K562 (cell line): ENCODE measurements around the gene LPIN2. TPM values are rescaled to one million over a fixed set of nuclear protein-coding genes. Genes with fewer than 3 reads are reported as not detected.

Experiments
- ATAC-seq: fragments of 200-7000 bp; cut with Tn5 transposase; 3 replicates; pipeline ENCODE4 v1.9.1; 2020; ENCODE audit warnings: moderate library complexity
- BruUV-seq: library from RNA; stranded (reverse); fragments of 400-500 nt; replicated peaks from 2 replicates; lab custom pipeline; 2021; lab: Mats Ljungman, UMichigan
- CTCF ChIA-PET: fragments of 300-600 bp; formaldehyde crosslinking; extraction: SDS; loops from one replicate; lab custom pipeline; 2021; ENCODE audit warnings: low intra/inter-chr PET ratio; lab: Yijun Ruan, JAX
- POLR2A ChIA-PET: fragments of 300-600, 350-650 bp; sonication (Branson Sonifier 250); formaldehyde crosslinking; extraction: SDS; loops from one replicate; lab custom pipeline; 2021; ENCODE audit warnings: antibody characterized with exemption, inconsistent platforms; lab: Yijun Ruan, JAX
- DNase-seq, 4 experiments: peaks; one replicate each; pipeline versions ENCODE4 v3.0.0 to v3.0.0-alpha.2; 2011 to 2018; ENCODE audit warnings: low spot score in 3 of 4, mixed read lengths in 3 of 4; ENCODE audit errors: extremely low read depth in 1 of 4
- FAIRE-seq: peaks from 2 replicates; lab custom pipeline; 2011; peaks lifted over from hg19 to GRCh38; lab: Jason Lieb, UNC
- H2AFZ ChIP-seq: 2 replicates; pipeline ENCODE4 v1.6.0; 2011; ENCODE audit warnings: low read depth, low read length, control low read depth, inconsistent platforms
- H3K27ac ChIP-seq: fragments of 200-600 bp; 3 replicates; pipeline ENCODE4 v1.8.0; 2011; ENCODE audit warnings: low read depth, mild to moderate bottlenecking, control low read depth, inconsistent platforms, low read length, moderate library complexity, mixed read lengths; ENCODE audit errors: extremely low read depth
- H3K27me3 ChIP-seq, 2 experiments: fragments of 300-600 bp in 1 of 2; 2 replicates in 1 of 2; 3 replicates in 1 of 2; pipeline versions ENCODE4 v1.6.0 to v1.8.0; 2011; ENCODE audit warnings: inconsistent platforms in 2 of 2, low read length in 2 of 2, mild to moderate bottlenecking in 1 of 2, mixed read lengths in 1 of 2, moderate library complexity in 1 of 2; ENCODE audit not compliant: control insufficient read depth in 2 of 2, insufficient read depth in 2 of 2
- H3K36me3 ChIP-seq: fragments of 300-600 bp; 3 replicates; pipeline ENCODE4 v1.8.0; 2011; ENCODE audit warnings: mild to moderate bottlenecking, low read length, inconsistent platforms; ENCODE audit not compliant: control insufficient read depth, insufficient read depth
- H3K4me1 ChIP-seq, 2 experiments: fragments of 200-600 bp in 1 of 2; replicated peaks in 1 of 2; 2 replicates in 1 of 2; 3 replicates in 1 of 2; pipeline versions ENCODE4 v1.5.1 to v1.8.0; 2011; ENCODE audit warnings: inconsistent platforms in 2 of 2, low read length in 2 of 2, mild to moderate bottlenecking in 1 of 2, mixed read lengths in 1 of 2, moderate library complexity in 1 of 2; ENCODE audit not compliant: control insufficient read depth in 2 of 2, insufficient read depth in 2 of 2
- H3K4me2 ChIP-seq: 2 replicates; pipeline ENCODE4 v1.6.1; 2011; ENCODE audit warnings: low read length, control low read depth, inconsistent platforms, mixed read lengths; ENCODE audit not compliant: insufficient read depth
- H3K4me3 ChIP-seq: fragments of 200-600 bp; sonication (generic), shearing (Covaris generic); 2 replicates; pipeline ENCODE4 v1.5.1; 2016; ENCODE audit warnings: control low read depth, inconsistent platforms
- H3K79me2 ChIP-seq: fragments of 200-600 bp; 3 replicates; pipeline ENCODE4 v1.8.0; 2011; ENCODE audit warnings: low read length, inconsistent platforms; ENCODE audit not compliant: control insufficient read depth, insufficient read depth
- H3K9ac ChIP-seq, 2 experiments: 2 replicates each; pipeline versions ENCODE4 v1.6.0 to v1.6.1; 2011; ENCODE audit warnings: low read depth in 2 of 2, low read length in 2 of 2, control low read depth in 1 of 2, inconsistent platforms in 1 of 2, mild to moderate bottlenecking in 1 of 2, mixed read lengths in 1 of 2; ENCODE audit not compliant: insufficient read depth in 1 of 2
- H3K9me1 ChIP-seq: one replicate; pipeline ENCODE4 v1.6.0; 2011; ENCODE audit warnings: inconsistent platforms, mild to moderate bottlenecking, low read length, moderate library complexity; ENCODE audit not compliant: control insufficient read depth, insufficient read depth
- H3K9me3 ChIP-seq: replicated peaks from 2 replicates; pipeline ENCODE4 v1.5.1; 2011; ENCODE audit warnings: low read depth, low read length, inconsistent platforms; ENCODE audit not compliant: control insufficient read depth, insufficient read depth
- H4K20me1 ChIP-seq: replicated peaks from 2 replicates; pipeline ENCODE4 v1.6.1; 2011; ENCODE audit warnings: low read length, inconsistent platforms, mixed read lengths; ENCODE audit not compliant: control insufficient read depth, insufficient read depth
- BHLHE40 ChIP-seq: IDR thresholded peaks from 2 replicates; pipeline ENCODE4 v1.6.1; 2011; ENCODE audit warnings: low read length, improper control_type of control experiment
- CBX3 ChIP-seq, 2 experiments: IDR thresholded peaks; 1 replicate in 1 of 2; 2 replicates in 1 of 2; pipeline ENCODE4 v1.6.1; 2012; ENCODE audit warnings: inconsistent platforms in 2 of 2, low read length in 2 of 2, borderline replicate concordance in 1 of 2, control low read depth in 1 of 2
- DNMT1 ChIP-seq: fragments of 450-650 bp; IDR thresholded peaks from 2 replicates; pipeline ENCODE4 v1.6.1; 2016; ENCODE audit warnings: antibody characterized with exemption, mild to moderate bottlenecking
- FOXK1 ChIP-seq: sonication (generic); formaldehyde crosslinking; IDR thresholded peaks from 2 replicates; pipeline ENCODE4 v1.8.0; 2022; ENCODE audit warnings: missing genetic modification reagents, mild to moderate bottlenecking, borderline replicate concordance
- RBM25 ChIP-seq: fragments of 200-400 bp; formaldehyde crosslinking; IDR thresholded peaks from 2 replicates; pipeline ENCODE4 v1.6.1; 2018; ENCODE audit warnings: low read length, low read depth, moderate library complexity; ENCODE audit not compliant: severe bottlenecking
- SMARCA5 ChIP-seq: fragments of 450-650 bp; IDR thresholded peaks from 2 replicates; pipeline ENCODE4 v1.6.1; 2016
- TRIM24 ChIP-seq, 2 experiments: fragments of 450-650 bp; IDR thresholded peaks; 2 replicates each; pipeline ENCODE4 v1.6.1; 2016
- TRIM28 ChIP-seq: fragments of 450-650 bp; IDR thresholded peaks from 2 replicates; pipeline ENCODE4 v1.6.1; 2017
- ZNF175 ChIP-seq: fragments of 200-800 bp; sonication (Bioruptor generic); IDR thresholded peaks from 2 replicates; pipeline ENCODE4 v1.6.1; 2016; ENCODE audit warnings: low read depth, mild to moderate bottlenecking, missing genetic modification characterization, missing compliant biosample characterization
- WGBS: fragments of 100-300 bp; shearing (Covaris generic); methylation state at CpG from one replicate; pipeline ENCODE4 v1.1.6; 2016; ENCODE audit warnings: low coverage, mixed read lengths; ENCODE audit not compliant: insufficient coverage; ENCODE audit errors: missing lambda C conversion rate; 5-methylcytosine and 5-hydroxymethylcytosine counted together
- in situ Hi-C: fragments of 300-500 bp; cut with MboI; formaldehyde crosslinking; loops from 4 replicates; pipeline ENCODE4 v1.15.0; 2018; ENCODE audit warnings: inconsistent platforms, mixed read lengths
- intact Hi-C: fragments of 100-400 bp; cut with micrococcal nuclease; formaldehyde crosslinking; loops from 2 replicates; pipeline ENCODE4 v1.14.2; 2022
- polyA plus RNA-seq, 8 experiments: library from polyadenylated mRNA; depleted of rRNA in 4 of 8; stranded (reverse) in 5 of 8; unstranded in 3 of 8; fragments of >200 nt; fragmentation: Nextera tagmentation in 2 of 8; fragmentation: Illumina TruSeq in 1 of 8; extraction: Ambion mirVana in 2 of 8; extraction: Trizol in 1 of 8; gene quantifications; 2 replicates each; pipeline versions ENCODE4 v1.2.1 to v1.2.3, GENCODE V29; 2011 to 2014; ENCODE audit warnings: inconsistent platforms in 1 of 8, missing spikeins in 1 of 8
- total RNA-seq, 7 experiments: library from RNA; depleted of rRNA in 6 of 7; stranded (reverse); fragments of >200 nt in 6 of 7; fragmentation: Illumina TruSeq in 2 of 7; extraction: Trizol in 2 of 7; gene quantifications; 2 replicates each; pipeline versions ENCODE4 v1.2.1 to v1.2.3, GENCODE V29; 2011 to 2021; ENCODE audit warnings: low replicate concordance in 1 of 7
- TF ChIP-seq, protein P1 (sequence below): fragments of 250-450 bp; sonication (Bioruptor Pico); IDR thresholded peaks from 2 replicates; pipeline ENCODE4 v1.4.0; 2020; ENCODE audit warnings: mild to moderate bottlenecking, moderate library complexity
- TF ChIP-seq, protein P2 (sequence below): fragments of 450-650 bp; formaldehyde crosslinking; IDR thresholded peaks from 2 replicates; pipeline ENCODE4 v1.4.0; 2022; ENCODE audit warnings: missing genetic modification characterization
- TF ChIP-seq, protein P3 (sequence below): fragments of 450-650 bp; IDR thresholded peaks from 2 replicates; pipeline ENCODE4 v1.6.1; 2018; ENCODE audit warnings: mild to moderate bottlenecking, low read depth; ENCODE audit not compliant: partially characterized antibody

Gene LPIN2
- total and polyA plus RNA-seq, 9 of the 15 experiments (the other 6 are each of a cell fraction or from before 2014, with no cell fraction given) = 5.2 to 34.8 (median 24.6) TPM

DNA sequence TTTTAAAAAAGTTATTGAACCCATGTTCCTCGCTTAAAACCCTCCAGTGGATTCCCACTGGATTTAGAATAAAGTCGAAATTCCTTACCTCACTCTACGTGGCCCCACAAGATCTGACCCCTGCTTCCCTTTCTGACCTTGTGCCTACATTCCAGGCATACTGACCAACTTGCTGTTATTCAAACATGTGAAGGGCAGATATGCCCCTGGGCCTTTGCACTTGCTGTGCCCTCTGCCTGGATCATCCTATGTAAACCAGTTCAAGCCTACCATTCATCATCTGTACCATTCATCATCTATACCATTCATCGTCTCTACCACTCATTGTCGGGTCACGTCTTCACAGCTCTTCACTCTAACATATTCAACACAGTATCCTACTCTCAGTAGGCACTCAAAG, 41.3 kb upstream of the LPIN2 start (continued):
- TF ChIP-seq, protein P1, sequence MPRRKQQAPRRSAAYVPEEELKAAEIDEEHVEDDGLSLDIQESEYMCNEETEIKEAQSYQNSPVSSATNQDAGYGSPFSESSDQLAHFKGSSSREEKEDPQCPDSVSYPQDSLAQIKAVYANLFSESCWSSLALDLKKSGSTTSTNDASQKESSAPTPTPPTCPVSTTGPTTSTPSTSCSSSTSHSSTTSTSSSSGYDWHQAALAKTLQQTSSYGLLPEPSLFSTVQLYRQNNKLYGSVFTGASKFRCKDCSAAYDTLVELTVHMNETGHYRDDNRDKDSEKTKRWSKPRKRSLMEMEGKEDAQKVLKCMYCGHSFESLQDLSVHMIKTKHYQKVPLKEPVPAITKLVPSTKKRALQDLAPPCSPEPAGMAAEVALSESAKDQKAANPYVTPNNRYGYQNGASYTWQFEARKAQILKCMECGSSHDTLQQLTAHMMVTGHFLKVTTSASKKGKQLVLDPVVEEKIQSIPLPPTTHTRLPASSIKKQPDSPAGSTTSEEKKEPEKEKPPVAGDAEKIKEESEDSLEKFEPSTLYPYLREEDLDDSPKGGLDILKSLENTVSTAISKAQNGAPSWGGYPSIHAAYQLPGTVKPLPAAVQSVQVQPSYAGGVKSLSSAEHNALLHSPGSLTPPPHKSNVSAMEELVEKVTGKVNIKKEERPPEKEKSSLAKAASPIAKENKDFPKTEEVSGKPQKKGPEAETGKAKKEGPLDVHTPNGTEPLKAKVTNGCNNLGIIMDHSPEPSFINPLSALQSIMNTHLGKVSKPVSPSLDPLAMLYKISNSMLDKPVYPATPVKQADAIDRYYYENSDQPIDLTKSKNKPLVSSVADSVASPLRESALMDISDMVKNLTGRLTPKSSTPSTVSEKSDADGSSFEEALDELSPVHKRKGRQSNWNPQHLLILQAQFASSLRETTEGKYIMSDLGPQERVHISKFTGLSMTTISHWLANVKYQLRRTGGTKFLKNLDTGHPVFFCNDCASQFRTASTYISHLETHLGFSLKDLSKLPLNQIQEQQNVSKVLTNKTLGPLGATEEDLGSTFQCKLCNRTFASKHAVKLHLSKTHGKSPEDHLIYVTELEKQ (CRISPR knock-in tag) = no peak
- TF ChIP-seq, protein P2, sequence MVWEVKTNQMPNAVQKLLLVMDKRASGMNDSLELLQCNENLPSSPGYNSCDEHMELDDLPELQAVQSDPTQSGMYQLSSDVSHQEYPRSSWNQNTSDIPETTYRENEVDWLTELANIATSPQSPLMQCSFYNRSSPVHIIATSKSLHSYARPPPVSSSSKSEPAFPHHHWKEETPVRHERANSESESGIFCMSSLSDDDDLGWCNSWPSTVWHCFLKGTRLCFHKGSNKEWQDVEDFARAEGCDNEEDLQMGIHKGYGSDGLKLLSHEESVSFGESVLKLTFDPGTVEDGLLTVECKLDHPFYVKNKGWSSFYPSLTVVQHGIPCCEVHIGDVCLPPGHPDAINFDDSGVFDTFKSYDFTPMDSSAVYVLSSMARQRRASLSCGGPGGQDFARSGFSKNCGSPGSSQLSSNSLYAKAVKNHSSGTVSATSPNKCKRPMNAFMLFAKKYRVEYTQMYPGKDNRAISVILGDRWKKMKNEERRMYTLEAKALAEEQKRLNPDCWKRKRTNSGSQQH (CRISPR knock-in tag) = no peak
- TF ChIP-seq FOXK1 (CRISPR knock-in tag) = no peak
- TF ChIP-seq DNMT1 = no peak
- TF ChIP-seq, all 486 proteins: peak for 3

DNA sequence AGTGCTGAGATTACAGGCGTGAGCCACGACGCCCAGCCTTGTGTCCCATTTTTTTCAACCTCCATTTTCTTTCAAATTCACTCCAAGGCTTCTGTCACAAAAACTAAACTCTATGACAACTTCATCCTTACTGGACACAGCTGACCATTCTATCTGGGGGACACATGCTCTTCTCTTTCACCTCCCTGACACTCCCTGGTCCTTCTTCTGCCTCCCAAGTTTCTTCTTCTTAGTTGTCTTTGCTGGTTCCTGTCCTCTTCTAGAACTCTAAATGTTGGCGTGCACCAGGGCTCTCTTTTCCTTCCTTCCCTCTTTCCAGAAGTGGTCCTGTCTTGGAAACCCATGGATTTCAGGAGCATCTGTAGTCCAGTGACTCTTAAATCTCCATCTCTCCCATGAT, 40.1 kb upstream of the LPIN2 start:
- H2AFZ ChIP-seq = no peak overlapping the region
- 57% methylated on average over 4 of the region's 4 CpGs for WGBS
- no peaks in the 10 kb centered on the region; the same call in 1 of the 2 replicates for H3K9me3 ChIP-seq
- intact Hi-C loops (no loop called here), in situ Hi-C loops (no loop called here)
- CTCF ChIA-PET = no interaction called here
- FAIRE-seq = no peak
- no peak overlapping the region for H3K9ac ChIP-seq
- H3K9me1 ChIP-seq = no peaks in the 10 kb centered on the region
- peaks cover 0 to 3% of the 10 kb centered on the region in 2 experiments; a peak in 2 of 5 replicates for H3K4me1 ChIP-seq
- no peak overlapping the region for H3K27ac ChIP-seq
- H3K4me2 ChIP-seq = no peak overlapping the region
- no TSS peak for BruUV-seq
- H4K20me1 ChIP-seq = no peaks in the 10 kb centered on the region
- H3K27me3 ChIP-seq = no peaks in the 10 kb centered on the region
- TF ChIP-seq, protein P3, sequence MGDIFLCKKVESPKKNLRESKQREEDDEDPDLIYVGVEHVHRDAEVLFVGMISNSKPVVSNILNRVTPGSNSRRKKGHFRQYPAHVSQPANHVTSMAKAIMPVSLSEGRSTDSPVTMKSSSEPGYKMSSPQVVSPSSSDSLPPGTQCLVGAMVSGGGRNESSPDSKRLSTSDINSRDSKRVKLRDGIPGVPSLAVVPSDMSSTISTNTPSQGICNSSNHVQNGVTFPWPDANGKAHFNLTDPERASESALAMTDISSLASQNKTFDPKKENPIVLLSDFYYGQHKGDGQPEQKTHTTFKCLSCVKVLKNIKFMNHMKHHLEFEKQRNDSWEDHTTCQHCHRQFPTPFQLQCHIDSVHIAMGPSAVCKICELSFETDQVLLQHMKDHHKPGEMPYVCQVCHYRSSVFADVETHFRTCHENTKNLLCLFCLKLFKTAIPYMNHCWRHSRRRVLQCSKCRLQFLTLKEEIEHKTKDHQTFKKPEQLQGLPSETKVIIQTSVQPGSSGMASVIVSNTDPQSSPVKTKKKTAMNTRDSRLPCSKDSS = peak; percentile 44
- TF ChIP-seq CBX3 (IDR thresholded peaks at IDR 0.05; ENCODE audit: borderline replicate concordance in 1 of 2, low read length in 2 of 2) = peak in 1 of 2 experiments; percentile 76; a peak in 1 of 3 replicates
- peak; percentile 45 for TF ChIP-seq RBM25
- peak; percentile 71; the same call in 1 of the 2 replicates for TF ChIP-seq TRIM28
- no peak for TF ChIP-seq ZNF175 (CRISPR knock-in tag)
- no peak for TF ChIP-seq BHLHE40
- peak in 1 of 2 experiments; percentile 22; a peak in 1 of 4 replicates for TF ChIP-seq TRIM24 (IDR thresholded peaks at IDR 0.05)
- TF ChIP-seq SMARCA5 = 0 out of 2 replicates have a peak, but pooled peaks have one; percentile 34
- no peaks in the 10 kb centered on the region for H3K79me2 ChIP-seq
- H3K4me3 ChIP-seq = no peak overlapping the region
- ATAC-seq = no peak
- no peaks in the 10 kb centered on the region for H3K36me3 ChIP-seq
- no peak for DNase-seq
- POLR2A ChIA-PET = interaction anchor here (0.7 to 1.1 kb wide), 2 partner anchors 9 to 506 kb away, joined by 3 read pairs; no protein-coding TSS in a partner anchor
